ENCODE measurements around the gene MT1M.

MT1M gene

DNA sequence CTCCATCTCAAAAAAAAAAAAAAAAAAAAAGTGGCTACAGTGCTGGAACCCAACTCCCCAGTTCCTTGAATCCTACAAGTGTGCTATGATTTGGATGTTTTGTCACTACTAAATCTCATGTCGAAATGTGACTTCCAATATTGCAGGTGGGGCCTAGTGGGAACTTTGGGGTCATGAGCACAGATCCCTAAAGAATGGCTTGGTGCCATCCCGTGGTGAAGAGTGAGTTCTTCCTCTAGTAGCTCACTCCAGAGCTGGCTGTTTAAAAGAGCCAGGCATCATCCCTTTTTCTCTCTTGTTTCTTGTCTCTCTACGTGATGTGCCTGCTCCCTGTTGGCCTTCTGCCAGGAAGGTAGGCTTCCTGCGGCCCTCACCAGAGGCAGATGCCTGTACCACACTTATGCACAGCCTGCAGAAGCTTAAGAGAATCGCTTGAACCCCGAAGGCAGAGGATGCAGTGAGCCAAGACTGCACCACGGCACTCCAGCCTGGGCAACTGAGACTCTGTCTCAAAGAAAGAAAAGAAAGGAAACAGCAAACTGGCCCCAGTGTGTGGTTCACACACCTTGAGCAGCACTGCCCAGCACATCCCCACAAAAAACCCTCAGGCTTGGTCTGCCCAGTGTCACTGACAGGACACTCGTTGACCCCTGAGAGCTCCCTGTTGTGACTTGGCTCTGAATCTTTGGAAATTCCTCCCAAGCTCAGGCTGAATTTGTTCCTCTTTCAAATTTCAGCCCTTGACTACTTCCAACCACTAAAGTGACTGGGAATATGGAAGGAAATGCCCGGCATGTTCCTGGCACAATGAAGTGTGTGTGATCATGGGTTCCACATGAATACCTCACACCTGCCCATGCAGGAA is 3.7 kb upstream of the MT1M start:
- no peak for DNase-seq (ENCODE audit: low read depth)
- TF ChIP-seq, protein P1, sequence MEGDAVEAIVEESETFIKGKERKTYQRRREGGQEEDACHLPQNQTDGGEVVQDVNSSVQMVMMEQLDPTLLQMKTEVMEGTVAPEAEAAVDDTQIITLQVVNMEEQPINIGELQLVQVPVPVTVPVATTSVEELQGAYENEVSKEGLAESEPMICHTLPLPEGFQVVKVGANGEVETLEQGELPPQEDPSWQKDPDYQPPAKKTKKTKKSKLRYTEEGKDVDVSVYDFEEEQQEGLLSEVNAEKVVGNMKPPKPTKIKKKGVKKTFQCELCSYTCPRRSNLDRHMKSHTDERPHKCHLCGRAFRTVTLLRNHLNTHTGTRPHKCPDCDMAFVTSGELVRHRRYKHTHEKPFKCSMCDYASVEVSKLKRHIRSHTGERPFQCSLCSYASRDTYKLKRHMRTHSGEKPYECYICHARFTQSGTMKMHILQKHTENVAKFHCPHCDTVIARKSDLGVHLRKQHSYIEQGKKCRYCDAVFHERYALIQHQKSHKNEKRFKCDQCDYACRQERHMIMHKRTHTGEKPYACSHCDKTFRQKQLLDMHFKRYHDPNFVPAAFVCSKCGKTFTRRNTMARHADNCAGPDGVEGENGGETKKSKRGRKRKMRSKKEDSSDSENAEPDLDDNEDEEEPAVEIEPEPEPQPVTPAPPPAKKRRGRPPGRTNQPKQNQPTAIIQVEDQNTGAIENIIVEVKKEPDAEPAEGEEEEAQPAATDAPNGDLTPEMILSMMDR (conservative IDR thresholded peaks at IDR 0.05; ENCODE audit: low read depth, low read length) = no peak
- no peak overlapping the region for H3K4me3 ChIP-seq (ENCODE audit: low read length)

- DNase-seq (ENCODE audit: low read depth) = no peak
- TF ChIP-seq, protein P1 (conservative IDR thresholded peaks at IDR 0.05; ENCODE audit: low read depth, low read length) = no peak
Observed at GRCh38 chr16:56629531-56629930, 2.9 kb upstream of the MT1M start.

GRCh38 chr16:56630134-56630533 is 2.3 kb upstream of the MT1M start:
- TF ChIP-seq, protein P1 (conservative IDR thresholded peaks at IDR 0.05; ENCODE audit: low read depth, low read length) = no peak

More at GRCh38 chr16:56629531-56629930, 2.9 kb upstream of the MT1M start:
- H3K4me3 ChIP-seq (ENCODE audit: low read length) = no peak overlapping the region

DNA sequence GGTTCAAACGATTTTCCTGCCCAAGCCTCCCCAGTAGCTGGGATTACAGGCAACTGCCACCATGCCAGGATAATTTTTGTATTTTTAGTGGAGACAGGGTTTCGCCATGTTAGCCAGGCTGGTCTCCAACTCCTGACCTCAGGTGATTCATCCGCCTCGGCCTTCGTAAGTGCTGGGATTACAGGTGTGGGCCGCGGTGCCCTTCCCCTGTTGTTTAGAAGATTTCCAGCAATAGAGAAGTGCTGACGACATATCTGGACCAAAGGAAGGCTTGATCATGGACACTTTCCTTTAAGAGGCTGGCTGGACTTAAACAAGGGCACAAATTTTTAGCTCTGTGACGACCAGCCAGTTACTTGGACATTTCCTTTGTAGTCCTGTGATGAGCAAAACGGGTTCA is 1.3 kb upstream of the MT1M start:
- H3K4me3 ChIP-seq (ENCODE audit: low read length) = no peak overlapping the region
- no peak for DNase-seq (ENCODE audit: low read depth)
- TF ChIP-seq, protein P1 (conservative IDR thresholded peaks at IDR 0.05; ENCODE audit: low read depth, low read length) = no peak

More at GRCh38 chr16:56630134-56630533, 2.3 kb upstream of the MT1M start:
- no peak overlapping the region for H3K4me3 ChIP-seq (ENCODE audit: low read length)
- DNase-seq (ENCODE audit: low read depth) = no peak

DNA sequence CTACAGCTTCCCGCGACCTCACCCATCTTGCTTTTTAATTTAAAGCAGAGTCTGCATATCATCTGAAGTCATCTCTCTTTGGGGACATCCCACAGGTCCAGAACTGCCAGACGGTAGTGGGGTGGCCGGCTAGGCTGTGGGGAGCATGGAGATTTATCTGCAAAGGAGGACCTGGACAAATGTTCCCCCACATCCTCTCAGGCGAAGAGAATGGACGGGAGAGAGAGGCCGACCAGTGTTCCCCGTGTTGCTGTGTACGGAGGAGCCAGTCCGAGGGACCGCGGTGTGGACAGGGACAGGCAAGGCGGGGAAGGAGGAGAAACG is 665 bp upstream of the MT1M start:
- DNase-seq (ENCODE audit: low read depth) = no peak
- TF ChIP-seq, protein P1 (conservative IDR thresholded peaks at IDR 0.05; ENCODE audit: low read depth, low read length) = no peak
- peak overlapping the region; percentile 39 for H3K4me3 ChIP-seq (ENCODE audit: low read length)

- DNase-seq (ENCODE audit: low read depth) = no peak
- TF ChIP-seq, protein P1 (conservative IDR thresholded peaks at IDR 0.05; ENCODE audit: low read depth, low read length) = no peak
- H3K4me3 ChIP-seq (ENCODE audit: low read length) = peak overlapping the region; percentile 39
Observed at GRCh38 chr16:56632848-56633365, 448 bp downstream of the MT1M start.

DNA sequence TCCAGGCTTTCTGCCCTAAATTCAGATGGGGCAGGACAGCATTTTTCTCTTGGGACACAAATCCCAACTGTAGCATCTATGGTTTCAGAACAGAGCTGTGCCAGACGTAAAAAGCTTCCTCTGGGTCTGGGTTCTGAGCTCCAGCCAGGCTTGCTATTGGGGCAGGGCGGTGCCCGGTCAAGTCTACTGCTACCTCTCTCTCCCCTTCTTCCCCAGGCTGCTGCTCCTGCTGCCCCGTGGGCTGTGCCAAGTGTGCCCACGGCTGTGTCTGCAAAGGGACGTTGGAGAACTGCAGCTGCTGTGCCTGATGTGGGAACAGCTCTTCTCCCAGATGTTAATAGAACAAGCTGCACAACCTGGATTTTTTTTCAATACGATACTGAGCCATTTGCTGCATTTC is 1.1 kb downstream of the MT1M start:
- TF ChIP-seq, protein P1 (conservative IDR thresholded peaks at IDR 0.05; ENCODE audit: low read depth, low read length) = no peak
- no peak for DNase-seq (ENCODE audit: low read depth)
- no peak overlapping the region for H3K4me3 ChIP-seq (ENCODE audit: low read length)

Measured in retinal pigment epithelial cell (primary cell).